Osteoblast (primary cell): ENCODE measurements around the gene TTLL13. TPM values are rescaled to one million over a fixed set of nuclear protein-coding genes. Genes with fewer than 3 reads are reported as not detected.

Experiments used
- DNase-seq: peaks from one replicate; pipeline ENCODE4 v3.0.0; 2011; ENCODE audit warnings: low spot score, mixed read lengths; ENCODE audit not compliant: insufficient read length; ENCODE audit errors: missing footprints
- H2AFZ ChIP-seq: 2 replicates; pipeline ENCODE4 v1.6.0; 2011; ENCODE audit warnings: mild to moderate bottlenecking, low read length
- H3K27ac ChIP-seq: 2 replicates; pipeline ENCODE4 v1.5.1; 2011; ENCODE audit warnings: mild to moderate bottlenecking, low read depth, low read length, moderate library complexity
- H3K27me3 ChIP-seq: 2 replicates; pipeline ENCODE4 v1.6.0; 2012; ENCODE audit warnings: mild to moderate bottlenecking, control low read depth, inconsistent platforms, low read length, moderate library complexity; ENCODE audit not compliant: insufficient read depth
- H3K36me3 ChIP-seq: 2 replicates; pipeline ENCODE4 v1.5.1; 2011; ENCODE audit warnings: mild to moderate bottlenecking, low read length, control low read depth, moderate library complexity; ENCODE audit not compliant: insufficient read depth
- H3K4me1 ChIP-seq: 2 replicates; pipeline ENCODE4 v1.5.1; 2011; ENCODE audit warnings: mild to moderate bottlenecking, low read length, control low read depth, moderate library complexity; ENCODE audit not compliant: insufficient read depth
- H3K4me2 ChIP-seq: 2 replicates; pipeline ENCODE4 v1.6.0; 2011; ENCODE audit warnings: mild to moderate bottlenecking, low read length; ENCODE audit not compliant: insufficient read depth
- H3K4me3 ChIP-seq: fragments of 200-600 bp; sonication (generic); 3 replicates; pipeline ENCODE4 v1.5.1; 2012; ENCODE audit warnings: mild to moderate bottlenecking, low read length, inconsistent platforms; ENCODE audit not compliant: insufficient read depth
- H3K79me2 ChIP-seq: 2 replicates; pipeline ENCODE4 v1.6.0; 2012; ENCODE audit warnings: mild to moderate bottlenecking, low read length, control low read depth, inconsistent platforms; ENCODE audit not compliant: insufficient read depth
- H3K9me3 ChIP-seq: 2 replicates; pipeline ENCODE4 v1.5.1; 2011; ENCODE audit warnings: low read depth, low read length, control low read depth
- H4K20me1 ChIP-seq: 2 replicates; pipeline ENCODE4 v1.6.0; 2012; ENCODE audit warnings: mild to moderate bottlenecking, low read length, control low read depth; ENCODE audit not compliant: insufficient read depth
- total RNA-seq: library from RNA; depleted of rRNA; stranded (reverse); fragments of >200 nt; gene quantifications from 2 replicates; pipeline ENCODE4 v1.2.3, GENCODE V29; 2012
- TF ChIP-seq, protein P1 (sequence below): IDR thresholded peaks from 2 replicates; pipeline ENCODE4 v1.5.1; 2011; ENCODE audit warnings: mild to moderate bottlenecking, low read depth, low read length, moderate library complexity; ENCODE audit errors: extremely low read depth

Gene TTLL13
- total RNA-seq, 1 donor = under 0.01 TPM

DNA sequence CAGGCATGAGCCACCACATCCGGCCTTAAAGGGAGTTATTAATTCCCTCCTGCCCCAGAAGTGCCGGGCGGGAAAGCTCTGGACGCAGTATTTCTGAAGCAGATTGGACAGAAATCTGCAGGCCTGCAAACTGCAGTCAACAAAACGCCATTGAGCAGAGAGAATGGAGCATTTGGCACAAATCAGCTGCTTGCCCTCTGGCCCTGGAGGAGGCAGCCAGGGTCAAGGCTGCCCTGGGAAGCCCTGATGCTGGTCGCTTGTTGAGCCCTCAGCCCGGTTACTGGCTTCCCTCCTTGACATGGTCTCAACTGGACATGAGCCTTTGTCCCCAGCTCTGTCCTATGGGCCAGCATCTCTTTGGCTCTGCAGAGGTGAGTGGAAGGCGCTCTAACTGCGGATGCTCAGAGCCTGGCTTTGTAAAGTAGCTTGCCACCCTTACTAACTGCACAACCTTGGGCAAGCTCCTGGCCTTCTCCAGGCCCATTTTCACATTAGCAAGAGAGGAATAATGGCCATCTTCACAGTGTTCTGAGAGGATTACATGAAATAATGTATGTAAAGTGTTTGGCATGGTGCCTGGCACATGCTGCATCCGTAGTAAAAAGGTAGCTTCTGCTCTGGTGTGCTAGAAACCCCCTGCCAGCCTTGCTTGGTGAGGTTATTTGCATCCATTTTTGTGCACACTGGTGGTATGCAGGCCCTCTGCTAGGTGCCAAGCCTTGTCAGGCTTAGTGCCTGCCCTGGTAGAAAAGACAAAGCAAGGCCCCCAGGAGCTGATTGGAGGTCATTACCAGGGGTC, 44.1 kb upstream of the TTLL13 start:
- H3K9me3 ChIP-seq = no peaks in the 10 kb centered on the region
- H3K4me2 ChIP-seq = no peak overlapping the region
- peaks cover 8% of the 10 kb centered on the region for H4K20me1 ChIP-seq
- H3K79me2 ChIP-seq = peaks cover 12% of the 10 kb centered on the region
- peaks cover 24% of the 10 kb centered on the region for H3K4me1 ChIP-seq
- H2AFZ ChIP-seq = no peak overlapping the region
- TF ChIP-seq, protein P1, sequence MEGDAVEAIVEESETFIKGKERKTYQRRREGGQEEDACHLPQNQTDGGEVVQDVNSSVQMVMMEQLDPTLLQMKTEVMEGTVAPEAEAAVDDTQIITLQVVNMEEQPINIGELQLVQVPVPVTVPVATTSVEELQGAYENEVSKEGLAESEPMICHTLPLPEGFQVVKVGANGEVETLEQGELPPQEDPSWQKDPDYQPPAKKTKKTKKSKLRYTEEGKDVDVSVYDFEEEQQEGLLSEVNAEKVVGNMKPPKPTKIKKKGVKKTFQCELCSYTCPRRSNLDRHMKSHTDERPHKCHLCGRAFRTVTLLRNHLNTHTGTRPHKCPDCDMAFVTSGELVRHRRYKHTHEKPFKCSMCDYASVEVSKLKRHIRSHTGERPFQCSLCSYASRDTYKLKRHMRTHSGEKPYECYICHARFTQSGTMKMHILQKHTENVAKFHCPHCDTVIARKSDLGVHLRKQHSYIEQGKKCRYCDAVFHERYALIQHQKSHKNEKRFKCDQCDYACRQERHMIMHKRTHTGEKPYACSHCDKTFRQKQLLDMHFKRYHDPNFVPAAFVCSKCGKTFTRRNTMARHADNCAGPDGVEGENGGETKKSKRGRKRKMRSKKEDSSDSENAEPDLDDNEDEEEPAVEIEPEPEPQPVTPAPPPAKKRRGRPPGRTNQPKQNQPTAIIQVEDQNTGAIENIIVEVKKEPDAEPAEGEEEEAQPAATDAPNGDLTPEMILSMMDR = no peak
- H3K36me3 ChIP-seq = no peaks in the 10 kb centered on the region
- no peak for DNase-seq
- no peak overlapping the region for H3K27ac ChIP-seq
- H3K27me3 ChIP-seq = no peaks in the 10 kb centered on the region
- no peak overlapping the region for H3K4me3 ChIP-seq

DNA sequence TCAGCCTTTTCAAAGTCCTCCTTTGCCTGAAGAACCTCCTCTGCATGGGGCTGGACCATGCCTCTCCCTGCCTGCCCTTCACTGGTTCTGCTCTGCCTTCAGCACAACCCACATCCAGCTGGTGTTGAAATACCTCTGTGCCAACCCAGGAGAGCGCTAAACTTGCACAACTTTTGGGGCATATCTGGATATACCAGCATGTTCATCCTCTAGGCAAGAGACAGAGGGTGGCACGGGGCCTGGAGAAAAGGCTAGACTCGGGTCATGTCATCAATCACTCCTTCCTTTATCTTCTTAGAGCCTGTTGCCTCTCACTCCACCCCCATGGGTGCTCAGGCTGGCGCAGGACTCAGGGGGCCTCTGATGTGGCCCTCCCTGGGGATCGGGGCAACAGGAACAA, 43.5 kb upstream of the TTLL13 start:
- Histone ChIP-seq H3K27me3 (no peaks in the 10 kb centered on the region), H3K27ac (no peak overlapping the region), H4K20me1 (peaks cover 8% of the 10 kb centered on the region), H3K4me2 (no peak overlapping the region), H3K4me1 (peaks cover 22% of the 10 kb centered on the region), H3K4me3 (no peak overlapping the region), H2AFZ (no peak overlapping the region), H3K79me2 (peaks cover 12% of the 10 kb centered on the region), H3K9me3 (no peaks in the 10 kb centered on the region), H3K36me3 (no peaks in the 10 kb centered on the region)
- TF ChIP-seq, protein P1 = no peak
- peak; percentile 6 for DNase-seq

DNA sequence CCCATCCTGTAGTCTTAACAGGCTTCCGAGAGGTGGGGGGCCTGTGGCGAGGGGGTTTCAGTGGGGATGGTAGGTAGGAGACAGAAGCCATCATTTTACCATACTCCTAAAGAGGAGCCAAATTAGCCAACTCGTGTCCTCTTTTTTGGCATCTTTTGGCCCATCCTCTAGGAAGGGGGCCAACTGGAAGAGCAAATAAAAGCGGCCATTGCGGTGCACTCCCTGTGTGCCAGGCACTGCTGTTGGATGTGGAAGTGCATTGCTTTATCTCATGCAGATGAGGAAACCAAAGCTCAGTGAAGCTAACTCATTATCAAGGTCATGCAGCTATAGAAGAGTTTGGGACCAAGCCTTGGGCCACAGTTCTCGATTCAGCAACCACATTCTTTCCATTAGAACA, 42.1 kb upstream of the TTLL13 start:
- peaks cover 12% of the 10 kb centered on the region for H3K79me2 ChIP-seq
- H3K36me3 ChIP-seq = no peaks in the 10 kb centered on the region

GRCh38 chr15:90208356-90208755, 41.0 kb upstream of the TTLL13 start:
- Histone ChIP-seq H2AFZ (no peak overlapping the region), H3K4me3 (no peak overlapping the region), H3K79me2 (peaks cover 5% of the 10 kb centered on the region), H3K4me2 (no peak overlapping the region), H4K20me1 (peaks cover 8% of the 10 kb centered on the region), H3K4me1 (peaks cover 15% of the 10 kb centered on the region), H3K27me3 (no peaks in the 10 kb centered on the region), H3K36me3 (no peaks in the 10 kb centered on the region), H3K9me3 (no peaks in the 10 kb centered on the region), H3K27ac (no peak overlapping the region)
- DNase-seq = peak; percentile 11
- TF ChIP-seq, protein P1 = no peak

More for the DNA sequence above, 42.1 kb upstream of the TTLL13 start:
- H3K4me3 ChIP-seq = no peak overlapping the region
- H3K27ac ChIP-seq = no peak overlapping the region
- TF ChIP-seq, protein P1 = no peak
- no peaks in the 10 kb centered on the region for H3K9me3 ChIP-seq
- no peaks in the 10 kb centered on the region for H3K27me3 ChIP-seq
- no peak overlapping the region for H2AFZ ChIP-seq
- H3K4me1 ChIP-seq = peaks cover 21% of the 10 kb centered on the region
- peak; percentile 50 for DNase-seq
- H3K4me2 ChIP-seq = no peak overlapping the region
- peaks cover 8% of the 10 kb centered on the region for H4K20me1 ChIP-seq
